Stomach (tissue), 4 donors: ENCODE data around the gene LRRC4C.

ENCODE experiments used
- CTCF ChIP-seq, 7 experiments: fragments of 450-650 bp in 4 of 7; fragments of 200-600 bp in 3 of 7; sonication (generic) in 3 of 7; IDR thresholded peaks; one replicate each; pipeline ENCODE4 v1.5.1; 2016 to 2019; ENCODE audit warnings: antibody characterized with exemption in 7 of 7, control low read depth in 2 of 7, mild to moderate bottlenecking in 1 of 7
- POLR2A ChIP-seq, 4 donors: fragments of 450-650 bp; IDR thresholded peaks; one replicate each; pipeline ENCODE4 v1.6.1; 2016; ENCODE audit warnings: antibody characterized with exemption in 4 of 4, control low read depth in 2 of 4, mild to moderate bottlenecking in 1 of 4, moderate library complexity in 1 of 4
- POLR2AphosphoS5 ChIP-seq, 3 donors: sonication (generic); formaldehyde crosslinking; IDR thresholded peaks; one replicate each; pipeline ENCODE4 v1.6.1; 2016; ENCODE audit warnings: antibody characterized with exemption in 3 of 3

GRCh38 chr11:41256041-41256440, 203.4 kb downstream of the LRRC4C start:
- TF ChIP-seq CTCF (IDR thresholded peaks at IDR 0.05): no peak
- TF ChIP-seq POLR2A (IDR thresholded peaks at IDR 0.05): no peak
- TF ChIP-seq POLR2AphosphoS5 (IDR thresholded peaks at IDR 0.05): no peak
